Stimulated activated effector memory CD8-positive, alpha-beta T cell treated with anti-CD3 and anti-CD28 coated beads, Interleukin-12 subunit alpha, Interleukin-12 subunit beta, amount 100 ng/mL, for 72 hours (primary cell): ENCODE results near the gene ABHD17A.

Experiments
- ATAC-seq: fragments of 150-1000 bp; cut with Tn5 transposase; 2 replicates; pipeline ENCODE4 v1.10.0; 2021
- DNase-seq, 2 donors: peaks; one replicate each; pipeline ENCODE4 v3.0.0; 2021 to 2022; ENCODE audit warnings: low spot score in 2 of 2
- H3K27ac Mint-ChIP-seq: one replicate; pipeline ENCODE4 v1.8.0; 2022; ENCODE audit warnings: mild to moderate bottlenecking, mixed read lengths
- H3K36me3 Mint-ChIP-seq: one replicate; pipeline ENCODE4 v1.8.0; 2022; ENCODE audit warnings: mild to moderate bottlenecking, mixed read lengths
- H3K4me1 Mint-ChIP-seq: one replicate; pipeline ENCODE4 v1.8.0; 2022; ENCODE audit warnings: mixed read lengths
- H3K4me3 Mint-ChIP-seq: one replicate; pipeline ENCODE4 v1.8.0; 2022; ENCODE audit warnings: mild to moderate bottlenecking, mixed read lengths
- H3K9me3 Mint-ChIP-seq: one replicate; pipeline ENCODE4 v1.8.0; 2022; ENCODE audit warnings: mixed read lengths

Gene ABHD17A

GRCh38 chr19:1917146-1917545, 31.9 kb upstream of the ABHD17A start:
- Mint-ChIP-seq H3K27ac (no peak overlapping the region), H3K4me1 (no peaks in the 10 kb centered on the region), H3K4me3 (no peak overlapping the region), H3K36me3 (peaks cover 38% of the 10 kb centered on the region), H3K9me3 (no peaks in the 10 kb centered on the region)
- no peak for DNase-seq
- ATAC-seq: no peak

GRCh38 chr19:1914826-1915341, 29.6 kb upstream of the ABHD17A start:
- peaks cover 7% of the 10 kb centered on the region for H3K4me1 Mint-ChIP-seq
- no peak overlapping the region for H3K4me3 Mint-ChIP-seq
- no peaks in the 10 kb centered on the region for H3K9me3 Mint-ChIP-seq
- ATAC-seq (no peak), DNase-seq (no peak)
- H3K36me3 Mint-ChIP-seq: peaks cover 26% of the 10 kb centered on the region
- H3K27ac Mint-ChIP-seq: no peak overlapping the region

- Mint-ChIP-seq H3K4me3 (no peak overlapping the region), H3K27ac (no peak overlapping the region), H3K9me3 (no peaks in the 10 kb centered on the region), H3K4me1 (peaks cover 16% of the 10 kb centered on the region), H3K36me3 (peaks cover 17% of the 10 kb centered on the region)
- DNase-seq (no peak), ATAC-seq (no peak)
These were observed 28.7 kb upstream of the ABHD17A start for GRCh38 chr19:1913781-1914577.

GRCh38 chr19:1912760-1913505, 27.6 kb upstream of the ABHD17A start:
- no peak for DNase-seq
- Mint-ChIP-seq H3K4me3 (no peak overlapping the region), H3K27ac (no peak overlapping the region), H3K9me3 (no peaks in the 10 kb centered on the region), H3K36me3 (peaks cover 8% of the 10 kb centered on the region), H3K4me1 (peaks cover 21% of the 10 kb centered on the region)
- ATAC-seq: no peak

- DNase-seq (no peak), ATAC-seq (no peak)
- Mint-ChIP-seq H3K4me1 (peaks cover 21% of the 10 kb centered on the region), H3K36me3 (peaks cover 4% of the 10 kb centered on the region), H3K4me3 (no peak overlapping the region), H3K9me3 (no peaks in the 10 kb centered on the region), H3K27ac (no peak overlapping the region)
These were observed 26.7 kb upstream of the ABHD17A start for GRCh38 chr19:1911995-1912394.

GRCh38 chr19:1911098-1911497, 25.8 kb upstream of the ABHD17A start:
- no peaks in the 10 kb centered on the region for H3K9me3 Mint-ChIP-seq
- ATAC-seq: no peak
- H3K27ac Mint-ChIP-seq: no peak overlapping the region

GRCh38 chr19:1910177-1910576, 24.9 kb upstream of the ABHD17A start:
- Mint-ChIP-seq H3K27ac (peak overlapping the region; percentile 50), H3K36me3 (peaks cover 18% of the 10 kb centered on the region), H3K9me3 (no peaks in the 10 kb centered on the region), H3K4me1 (peaks cover 27% of the 10 kb centered on the region), H3K4me3 (peak overlapping the region; percentile 24)
- DNase-seq: no peak
- ATAC-seq: no peak

More at GRCh38 chr19:1911098-1911497, 25.8 kb upstream of the ABHD17A start:
- peaks cover 11% of the 10 kb centered on the region for H3K36me3 Mint-ChIP-seq
- peaks cover 21% of the 10 kb centered on the region for H3K4me1 Mint-ChIP-seq
- no peak for DNase-seq
- H3K4me3 Mint-ChIP-seq: no peak overlapping the region

- H3K9me3 Mint-ChIP-seq: no peaks in the 10 kb centered on the region
- peaks cover 27% of the 10 kb centered on the region for H3K4me1 Mint-ChIP-seq
- peak overlapping the region; percentile 24 for H3K4me3 Mint-ChIP-seq
- H3K36me3 Mint-ChIP-seq: peaks cover 18% of the 10 kb centered on the region
- no peak for DNase-seq
- H3K27ac Mint-ChIP-seq: peak overlapping the region; percentile 50
- ATAC-seq: no peak
These were observed 24.4 kb upstream of the ABHD17A start for GRCh38 chr19:1909761-1910080.

GRCh38 chr19:1908364-1908678, 23.0 kb upstream of the ABHD17A start:
- Mint-ChIP-seq H3K9me3 (no peaks in the 10 kb centered on the region), H3K4me1 (peaks cover 40% of the 10 kb centered on the region), H3K4me3 (no peak overlapping the region), H3K27ac (no peak overlapping the region), H3K36me3 (peaks cover 18% of the 10 kb centered on the region)
- DNase-seq: no peak
- ATAC-seq: no peak

- H3K27ac Mint-ChIP-seq: no peak overlapping the region
- H3K36me3 Mint-ChIP-seq: peaks cover 18% of the 10 kb centered on the region
- DNase-seq (no peak), ATAC-seq (no peak)
- no peaks in the 10 kb centered on the region for H3K9me3 Mint-ChIP-seq
- H3K4me3 Mint-ChIP-seq: no peak overlapping the region
- peaks cover 40% of the 10 kb centered on the region for H3K4me1 Mint-ChIP-seq
These were observed 22.5 kb upstream of the ABHD17A start for GRCh38 chr19:1907563-1908363.

GRCh38 chr19:1906985-1907562, 21.8 kb upstream of the ABHD17A start:
- DNase-seq: no peak
- Mint-ChIP-seq H3K4me1 (peaks cover 40% of the 10 kb centered on the region), H3K36me3 (peaks cover 18% of the 10 kb centered on the region), H3K27ac (no peak overlapping the region), H3K9me3 (no peaks in the 10 kb centered on the region), H3K4me3 (no peak overlapping the region)
- no peak for ATAC-seq

- H3K4me3 Mint-ChIP-seq: peak overlapping the region; percentile 84
- H3K4me1 Mint-ChIP-seq: peaks cover 40% of the 10 kb centered on the region
- H3K36me3 Mint-ChIP-seq: peaks cover 18% of the 10 kb centered on the region
- DNase-seq (no peak), ATAC-seq (no peak)
- H3K9me3 Mint-ChIP-seq: no peaks in the 10 kb centered on the region
- H3K27ac Mint-ChIP-seq: peak overlapping the region; percentile 88
These were observed 20.6 kb upstream of the ABHD17A start for GRCh38 chr19:1905863-1906375.

GRCh38 chr19:1905110-1905862, 20.0 kb upstream of the ABHD17A start, which contains the start of the genes ADAT3 and SCAMP4:
ADAT3 (plus strand) TSS chr19:1905399; CDS start chr19:1912048, 6,649 bp downstream.
SCAMP4 (plus strand) TSS chr19:1905399; CDS start chr19:1915020, 9,621 bp downstream.
- no peaks in the 10 kb centered on the region for H3K9me3 Mint-ChIP-seq
- DNase-seq (peak; percentile 89 to 98), ATAC-seq (peak; percentile 97)
- peak within 1 kb of the TSS; percentile 84 for H3K4me3 Mint-ChIP-seq
- peaks cover 23% of the 10 kb centered on the region for H3K36me3 Mint-ChIP-seq
- peaks cover 37% of the 10 kb centered on the region for H3K4me1 Mint-ChIP-seq
- H3K27ac Mint-ChIP-seq: peak within 1 kb of the TSS; percentile 88

GRCh38 chr19:1904860-1905109, 19.5 kb upstream of the ABHD17A start:
- ATAC-seq: no peak
- Mint-ChIP-seq H3K36me3 (peaks cover 24% of the 10 kb centered on the region), H3K4me1 (peaks cover 32% of the 10 kb centered on the region), H3K4me3 (peak overlapping the region; percentile 84), H3K27ac (peak overlapping the region; percentile 88), H3K9me3 (no peaks in the 10 kb centered on the region)
- no peak for DNase-seq
